Subcutaneous abdominal adipose tissue (tissue), 5 donors: ENCODE data around the gene SDCCAG8.

Experiments
- H3K27ac ChIP-seq: one replicate; pipeline ENCODE4 v1.7.0; 2013; ENCODE audit warnings: low read depth, mild to moderate bottlenecking, inconsistent platforms, low read length, moderate library complexity
- H3K27me3 ChIP-seq, 5 donors: one replicate each; pipeline ENCODE4 v1.7.0; 2013; ENCODE audit warnings: low read length in 5 of 5, inconsistent platforms in 1 of 5; ENCODE audit not compliant: control insufficient read depth in 5 of 5, insufficient read depth in 4 of 5
- H3K36me3 ChIP-seq, 5 donors: one replicate each; pipeline ENCODE4 v1.7.0; 2013; ENCODE audit warnings: low read length in 5 of 5; ENCODE audit not compliant: control insufficient read depth in 5 of 5, insufficient read depth in 5 of 5
- H3K4me1 ChIP-seq, 5 donors: one replicate each; pipeline ENCODE4 v1.7.0; 2013; ENCODE audit warnings: low read length in 5 of 5, mild to moderate bottlenecking in 3 of 5, moderate library complexity in 1 of 5; ENCODE audit not compliant: control insufficient read depth in 5 of 5, insufficient read depth in 5 of 5
- H3K4me3 ChIP-seq, 5 donors: one replicate each; pipeline ENCODE4 v1.7.0; 2013; ENCODE audit warnings: low read length in 5 of 5, low read depth in 1 of 5
- H3K9ac ChIP-seq, 5 donors: one replicate each; pipeline ENCODE4 v1.7.0; 2013; ENCODE audit warnings: low read length in 5 of 5, mild to moderate bottlenecking in 4 of 5, moderate library complexity in 3 of 5
- H3K9me3 ChIP-seq, 5 donors: one replicate each; pipeline ENCODE4 v1.7.0; 2013; ENCODE audit warnings: low read length in 5 of 5; ENCODE audit not compliant: control insufficient read depth in 5 of 5
- donor health status: healthy.
- donor health status: healthy.
- donor health status: healthy.
- donor health status: healthy.
- donor health status: healthy.

SDCCAG8 gene

GRCh38 chr1:243364866-243365265, 109.0 kb downstream of the SDCCAG8 start:
- Histone ChIP-seq H3K36me3 (peaks cover 9 to 22% (median 11%) of the 10 kb centered on the region in 5 donors), H3K27ac (no peak overlapping the region), H3K27me3 (no peaks in the 10 kb centered on the region), H3K9me3 (no peaks in the 10 kb centered on the region), H3K4me1 (no peaks in the 10 kb centered on the region), H3K9ac (no peak overlapping the region), H3K4me3 (no peak overlapping the region)

- H3K4me3 ChIP-seq: no peak overlapping the region
- H3K4me1 ChIP-seq: no peaks in the 10 kb centered on the region
- H3K9ac ChIP-seq: no peak overlapping the region
- peaks cover 2 to 17% (median 4%) of the 10 kb centered on the region in 5 donors for H3K36me3 ChIP-seq
- H3K27ac ChIP-seq: no peak overlapping the region
- H3K27me3 ChIP-seq: no peaks in the 10 kb centered on the region
- H3K9me3 ChIP-seq: no peaks in the 10 kb centered on the region
These were observed 111.5 kb downstream of the SDCCAG8 start for GRCh38 chr1:243367314-243367713.

GRCh38 chr1:243374412-243374811, 118.6 kb downstream of the SDCCAG8 start:
- Histone ChIP-seq H3K36me3 (peaks cover 8 to 12% (median 9%) of the 10 kb centered on the region in 5 donors), H3K4me1 (peaks cover 0 to 4% (median 0%) of the 10 kb centered on the region in 5 donors)

DNA sequence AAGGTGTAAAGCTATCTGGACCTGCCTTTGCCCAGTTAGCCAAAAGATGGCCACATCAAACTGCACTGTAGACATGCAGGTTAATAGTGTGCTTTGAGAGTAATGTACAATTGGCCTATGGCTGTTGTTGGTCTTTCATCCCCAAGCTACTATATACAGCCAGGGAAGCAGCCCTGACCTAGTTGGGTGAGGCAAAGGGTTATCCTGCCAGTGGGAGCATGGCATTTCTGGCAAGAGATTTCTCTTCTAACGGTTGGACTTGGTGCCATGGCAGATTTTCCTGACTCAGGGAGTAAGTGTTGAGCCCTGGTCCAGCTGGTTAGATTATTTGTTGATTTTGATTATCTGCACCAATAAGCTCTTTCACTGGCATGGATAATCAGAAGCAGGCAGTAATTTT, 119.8 kb downstream of the SDCCAG8 start:
- Histone ChIP-seq H3K9me3 (peaks cover 0 to 4% (median 0%) of the 10 kb centered on the region in 5 donors), H3K9ac (no peak overlapping the region), H3K27me3 (no peaks in the 10 kb centered on the region), H3K4me3 (no peak overlapping the region), H3K27ac (no peak overlapping the region), H3K4me1 (peaks cover 0 to 4% (median 0%) of the 10 kb centered on the region in 5 donors), H3K36me3 (peaks cover 7 to 24% (median 12%) of the 10 kb centered on the region in 5 donors)

More at GRCh38 chr1:243374412-243374811, 118.6 kb downstream of the SDCCAG8 start:
- Histone ChIP-seq H3K9me3 (peaks cover 0 to 4% (median 0%) of the 10 kb centered on the region in 5 donors), H3K27ac (no peak overlapping the region), H3K4me3 (no peak overlapping the region), H3K9ac (no peak overlapping the region), H3K27me3 (no peaks in the 10 kb centered on the region)

DNA sequence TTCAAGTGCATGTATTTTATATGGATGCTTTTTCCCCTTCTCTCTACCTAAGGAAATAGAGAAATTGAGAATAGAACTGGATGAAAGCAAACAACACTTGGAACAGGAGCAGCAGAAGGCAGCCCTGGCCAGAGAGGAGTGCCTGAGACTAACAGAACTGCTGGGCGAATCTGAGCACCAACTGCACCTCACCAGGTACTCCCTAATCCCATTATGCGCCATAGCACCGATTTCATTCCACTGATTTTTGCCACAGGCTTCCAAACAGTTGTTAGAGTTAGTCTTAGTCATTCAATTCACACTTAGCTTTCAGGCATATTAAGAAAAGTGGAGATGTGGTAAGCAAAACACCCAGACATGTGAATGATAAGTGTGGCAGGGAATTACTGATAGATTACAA, 122.8 kb downstream of the SDCCAG8 start:
- Histone ChIP-seq H3K4me3 (no peak overlapping the region), H3K4me1 (peaks cover 0 to 4% (median 0%) of the 10 kb centered on the region in 5 donors), H3K36me3 (peaks cover 9 to 30% (median 15%) of the 10 kb centered on the region in 5 donors), H3K27ac (no peak overlapping the region), H3K9ac (no peak overlapping the region), H3K9me3 (peaks cover 0 to 4% (median 0%) of the 10 kb centered on the region in 5 donors), H3K27me3 (no peaks in the 10 kb centered on the region)

DNA sequence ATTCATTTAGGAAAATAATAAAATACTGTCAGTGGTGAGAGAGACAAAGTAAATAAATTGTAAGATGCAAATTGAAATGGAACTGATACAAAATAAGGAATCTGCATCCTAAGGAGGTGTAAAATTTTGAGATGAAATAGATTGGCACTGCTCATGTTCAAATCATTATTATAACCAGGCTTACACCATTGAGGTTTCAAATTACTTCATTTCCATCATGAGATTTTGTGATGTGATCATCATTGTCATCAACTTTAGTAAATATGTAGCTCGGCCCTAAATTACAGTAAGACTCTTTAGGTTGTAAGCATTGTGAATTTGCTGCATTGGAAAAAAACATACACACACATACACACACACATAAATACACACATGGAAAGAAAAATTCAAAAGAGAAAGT, 123.4 kb downstream of the SDCCAG8 start:
- Histone ChIP-seq H3K4me1 (peaks cover 0 to 4% (median 0%) of the 10 kb centered on the region in 5 donors), H3K27me3 (no peaks in the 10 kb centered on the region), H3K9ac (no peak overlapping the region), H3K36me3 (peaks cover 9 to 32% (median 17%) of the 10 kb centered on the region in 5 donors), H3K4me3 (no peak overlapping the region), H3K9me3 (peaks cover 0 to 4% (median 0%) of the 10 kb centered on the region in 5 donors), H3K27ac (no peak overlapping the region)

DNA sequence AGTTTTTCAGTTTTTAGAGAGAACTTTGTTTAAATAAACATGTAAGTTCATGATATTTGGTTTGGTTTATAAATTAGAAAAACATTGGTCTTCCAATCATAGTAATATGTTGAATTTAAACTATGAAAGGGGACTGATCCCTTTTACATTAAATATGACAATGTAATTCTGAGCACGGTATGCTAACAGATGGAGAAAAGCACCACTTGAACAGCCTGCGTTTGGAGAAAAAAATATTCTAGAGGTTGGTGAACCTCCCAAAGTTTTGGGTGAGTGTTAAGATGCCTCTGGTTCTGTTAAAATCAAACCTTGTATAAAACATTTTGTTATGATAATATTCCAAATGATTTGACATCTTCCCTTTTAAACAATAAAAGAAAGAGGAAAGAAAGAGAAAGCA, 123.9 kb downstream of the SDCCAG8 start:
- Histone ChIP-seq H3K9ac (no peak overlapping the region), H3K4me1 (peaks cover 0 to 4% (median 0%) of the 10 kb centered on the region in 5 donors), H3K9me3 (no peaks in the 10 kb centered on the region), H3K36me3 (peaks cover 11 to 32% (median 18%) of the 10 kb centered on the region in 5 donors), H3K27me3 (no peaks in the 10 kb centered on the region), H3K27ac (no peak overlapping the region), H3K4me3 (no peak overlapping the region)

DNA sequence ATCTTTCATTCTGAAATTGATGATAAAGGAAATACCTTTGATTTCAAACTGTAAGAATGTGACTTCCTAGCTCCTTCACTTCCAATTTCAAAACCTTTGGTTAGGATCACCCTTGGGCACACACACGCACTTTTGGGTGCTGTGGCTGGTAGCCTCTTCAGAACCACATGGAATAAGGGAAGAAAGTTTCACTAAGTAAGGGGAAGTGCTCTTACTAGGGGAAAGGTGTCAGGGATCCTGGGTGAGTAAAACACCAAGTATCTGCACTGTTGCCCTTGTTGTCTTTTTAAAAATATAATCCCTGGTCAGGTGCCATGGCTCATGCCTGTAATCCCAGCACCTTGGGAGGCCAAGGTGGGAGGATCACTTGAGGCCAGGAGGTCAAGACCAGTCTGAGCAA, 132.4 kb downstream of the SDCCAG8 start:
- no peak overlapping the region for H3K9ac ChIP-seq
- H3K36me3 ChIP-seq: peaks cover 4 to 17% (median 10%) of the 10 kb centered on the region in 5 donors
- H3K9me3 ChIP-seq: no peaks in the 10 kb centered on the region
- H3K27me3 ChIP-seq: no peaks in the 10 kb centered on the region
- no peak overlapping the region for H3K27ac ChIP-seq
- no peak overlapping the region for H3K4me3 ChIP-seq
- H3K4me1 ChIP-seq: no peaks in the 10 kb centered on the region

DNA sequence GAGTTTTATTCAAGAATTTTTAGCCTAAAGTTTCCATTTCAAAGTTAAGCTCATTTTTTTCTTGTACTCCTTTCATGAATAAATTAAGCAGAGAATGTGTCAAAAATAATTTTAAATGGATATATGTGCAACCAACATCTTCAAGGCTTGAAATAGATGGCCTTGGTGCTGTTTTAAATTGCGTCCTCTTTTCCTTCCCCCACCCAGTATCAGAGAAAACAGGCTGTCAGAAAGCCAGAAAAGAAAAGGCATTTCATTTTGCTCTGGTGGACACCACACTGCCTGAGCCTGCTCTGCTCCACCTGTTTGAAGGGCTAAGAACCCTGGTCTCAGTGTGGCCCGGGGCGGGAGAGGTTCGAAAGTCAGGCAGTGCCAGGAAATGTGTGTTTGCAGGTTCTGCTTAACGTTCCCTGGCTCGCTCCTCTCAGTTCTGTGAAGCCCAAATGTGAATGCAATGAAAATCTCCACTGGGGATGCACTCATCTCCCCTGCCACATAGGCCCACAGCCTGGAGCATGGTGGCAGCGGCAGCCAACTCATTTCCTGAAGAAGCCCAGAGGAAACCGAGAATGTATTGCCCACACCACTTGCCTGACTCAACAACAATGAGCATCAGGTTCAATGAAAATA, 134.4 kb downstream of the SDCCAG8 start:
- no peaks in the 10 kb centered on the region for H3K4me1 ChIP-seq
- H3K27ac ChIP-seq: no peak overlapping the region
- H3K9me3 ChIP-seq: no peaks in the 10 kb centered on the region
- no peaks in the 10 kb centered on the region for H3K27me3 ChIP-seq
- no peak overlapping the region for H3K4me3 ChIP-seq
- H3K36me3 ChIP-seq: peaks cover 2 to 15% (median 5%) of the 10 kb centered on the region in 5 donors
- no peak overlapping the region for H3K9ac ChIP-seq

DNA sequence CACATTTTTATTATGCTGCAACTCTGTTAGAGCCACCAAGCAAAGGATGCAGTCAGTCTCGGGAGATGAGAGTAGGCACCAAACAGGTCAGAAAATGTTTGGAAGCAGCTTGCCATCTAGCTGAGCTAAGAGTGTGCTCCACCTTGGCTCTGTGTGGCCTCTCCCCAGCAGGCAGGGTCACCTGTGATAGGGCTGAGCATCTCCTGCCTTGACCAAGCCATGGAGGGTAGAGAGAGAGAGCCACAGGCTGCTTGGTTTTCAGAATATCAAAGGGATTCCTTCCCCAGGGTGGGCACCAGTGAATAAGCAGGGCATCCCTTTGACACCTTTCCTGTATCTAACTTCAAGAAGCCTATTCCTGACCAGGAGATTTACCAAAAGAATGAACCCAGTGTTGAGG, 135.5 kb downstream of the SDCCAG8 start:
- H3K9me3 ChIP-seq: no peaks in the 10 kb centered on the region
- H3K4me1 ChIP-seq: no peaks in the 10 kb centered on the region
- no peak overlapping the region for H3K27ac ChIP-seq
- H3K9ac ChIP-seq: no peak overlapping the region
- peaks cover 2 to 13% (median 5%) of the 10 kb centered on the region in 5 donors for H3K36me3 ChIP-seq
- no peaks in the 10 kb centered on the region for H3K27me3 ChIP-seq
- no peak overlapping the region for H3K4me3 ChIP-seq
